Measurements from ENCODE around the gene HSF5. TPM values are rescaled to one million over a fixed set of nuclear protein-coding genes. Genes with fewer than 3 reads are reported as not detected.

The HSF5 gene
- total and polyA plus RNA-seq, 2 of the 13 experiments (the other 11 are each of a cell fraction or from before 2014, with no cell fraction given): not detected

DNA sequence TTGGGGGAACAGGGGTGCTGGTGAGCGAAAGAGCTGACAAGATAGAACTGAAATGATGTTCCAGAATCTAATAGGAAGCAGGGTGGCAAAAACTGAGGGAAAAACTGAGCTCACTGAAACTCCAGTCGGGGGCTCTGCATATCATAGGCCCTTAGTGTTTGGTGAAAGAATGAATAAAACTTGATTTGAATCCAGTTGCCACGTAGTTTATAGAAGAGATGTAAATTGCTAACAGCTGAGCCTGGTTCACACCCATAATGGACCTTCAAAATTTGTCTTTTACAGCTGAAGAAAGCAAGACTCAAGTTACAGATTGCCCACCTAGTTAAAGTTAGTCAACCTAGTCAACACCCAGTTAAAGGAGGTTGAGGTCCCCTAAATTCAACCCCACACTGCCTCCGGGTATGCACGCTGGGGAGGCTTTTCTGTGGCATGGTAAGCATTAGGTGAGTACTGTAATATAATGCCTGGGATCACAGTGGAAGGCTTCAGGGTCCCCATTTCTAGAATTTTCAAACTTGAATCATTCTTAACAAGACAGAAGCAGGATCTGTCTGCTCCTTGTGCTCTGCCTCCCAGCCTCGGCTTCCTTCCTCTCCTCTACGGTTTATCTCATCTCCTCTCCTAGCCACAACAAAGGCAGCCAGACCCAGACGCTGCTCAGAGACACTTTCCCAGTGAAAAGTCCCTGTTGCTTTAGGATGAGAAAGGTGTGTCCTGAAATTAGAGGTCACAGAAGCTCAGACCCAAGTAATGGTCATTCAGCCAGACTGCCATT, 109.3 kb downstream of the HSF5 start:
- Histone ChIP-seq H3K36me3 (replicated peaks in 1 of 2; ENCODE audit: control insufficient read depth in 1 of 2, insufficient read depth in 2 of 2, low read length in 2 of 2) (peaks cover 12 to 23% of the 10 kb centered on the region in 2 experiments), H3K4me2 (ENCODE audit: low read depth, low read length) (no peak overlapping the region; the same call in 1 of the 2 replicates), H2AFZ (ENCODE audit: low read length) (no peak overlapping the region), H3K79me2 (ENCODE audit: insufficient read depth, low read length) (peaks cover 96% of the 10 kb centered on the region), H4K20me1 (ENCODE audit: insufficient read depth, low read length) (no peaks in the 10 kb centered on the region), H3K9ac (ENCODE audit: insufficient read depth, low read depth, low read length) (0 out of 2 replicates have a peak overlapping the region, but pooled peaks have one; percentile 4), H3K4me1 (ENCODE audit: insufficient read depth, low read length) (peaks cover 99% of the 10 kb centered on the region), H3K9me3 (ENCODE audit: low read length) (no peaks in the 10 kb centered on the region), H3K27ac (ENCODE audit: extremely low read length, insufficient read depth, low read length) (peak overlapping the region; percentile 93), H3K27me3 (ENCODE audit: control insufficient read depth in 1 of 2, insufficient read depth in 2 of 2, low read length in 2 of 2) (no peaks in the 10 kb centered on the region), H3K4me3 (replicated peaks in 1 of 3; ENCODE audit: insufficient read depth in 1 of 3, low read depth in 2 of 3, low read length in 3 of 3) (no peak overlapping the region)
- ATAC-seq: no peak
- ChIA-PET POLR2A (interaction anchor here (1.1 to 9.7 kb wide), 6 partner anchors 11 to 36 kb away, joined by 3 to 458 read pairs (median 124); partner anchors contain the start of genes RNF43 and SUPT4H1), CTCF (ENCODE audit: low intra/inter-chr PET ratio, low total read pairs) (no interaction called here)
- no peak for DNase-seq (ENCODE audit: low spot score)
- FAIRE-seq: no peak
- intact Hi-C loops (cut with micrococcal nuclease; ENCODE audit: unreplicated experiment): no loop called here
- BruUV-seq (replicated peaks): no TSS peak
- TF ChIP-seq, protein P1, sequence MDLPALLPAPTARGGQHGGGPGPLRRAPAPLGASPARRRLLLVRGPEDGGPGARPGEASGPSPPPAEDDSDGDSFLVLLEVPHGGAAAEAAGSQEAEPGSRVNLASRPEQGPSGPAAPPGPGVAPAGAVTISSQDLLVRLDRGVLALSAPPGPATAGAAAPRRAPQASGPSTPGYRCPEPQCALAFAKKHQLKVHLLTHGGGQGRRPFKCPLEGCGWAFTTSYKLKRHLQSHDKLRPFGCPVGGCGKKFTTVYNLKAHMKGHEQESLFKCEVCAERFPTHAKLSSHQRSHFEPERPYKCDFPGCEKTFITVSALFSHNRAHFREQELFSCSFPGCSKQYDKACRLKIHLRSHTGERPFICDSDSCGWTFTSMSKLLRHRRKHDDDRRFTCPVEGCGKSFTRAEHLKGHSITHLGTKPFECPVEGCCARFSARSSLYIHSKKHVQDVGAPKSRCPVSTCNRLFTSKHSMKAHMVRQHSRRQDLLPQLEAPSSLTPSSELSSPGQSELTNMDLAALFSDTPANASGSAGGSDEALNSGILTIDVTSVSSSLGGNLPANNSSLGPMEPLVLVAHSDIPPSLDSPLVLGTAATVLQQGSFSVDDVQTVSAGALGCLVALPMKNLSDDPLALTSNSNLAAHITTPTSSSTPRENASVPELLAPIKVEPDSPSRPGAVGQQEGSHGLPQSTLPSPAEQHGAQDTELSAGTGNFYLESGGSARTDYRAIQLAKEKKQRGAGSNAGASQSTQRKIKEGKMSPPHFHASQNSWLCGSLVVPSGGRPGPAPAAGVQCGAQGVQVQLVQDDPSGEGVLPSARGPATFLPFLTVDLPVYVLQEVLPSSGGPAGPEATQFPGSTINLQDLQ (CRISPR knock-in tag; IDR thresholded peaks at IDR 0.05): 0 out of 2 replicates have a peak, but pooled peaks have one; percentile 22
- TF ChIP-seq TAF1 (CRISPR knock-in tag; IDR thresholded peaks at IDR 0.05) (no peak), ZFP36L1 (CRISPR knock-in tag; IDR thresholded peaks at IDR 0.05) (no peak), NR2F1 (CRISPR knock-in tag; IDR thresholded peaks at IDR 0.05) (no peak), ZNF34 (CRISPR knock-in tag; IDR thresholded peaks at IDR 0.05; ENCODE audit: borderline replicate concordance) (no peak), POLR2G (IDR thresholded peaks at IDR 0.05; ENCODE audit: low read depth, low read length) (peak; percentile 38; the same call in 1 of the 2 replicates), ZNF563 (CRISPR knock-in tag; IDR thresholded peaks at IDR 0.05) (no peak), RBFOX2 (IDR thresholded peaks at IDR 0.05; ENCODE audit: low read depth, low read length) (peak; percentile 28; the same call in 1 of the 2 replicates), SALL2 (CRISPR knock-in tag; IDR thresholded peaks at IDR 0.05) (no peak), ZBTB20 (CRISPR knock-in tag; IDR thresholded peaks at IDR 0.05; ENCODE audit: borderline replicate concordance, low read depth) (no peak), AGO2 (optimal IDR thresholded peaks at IDR 0.05; ENCODE audit: low read depth, low read length) (peak; percentile 58)
- TF ChIP-seq, protein P2, sequence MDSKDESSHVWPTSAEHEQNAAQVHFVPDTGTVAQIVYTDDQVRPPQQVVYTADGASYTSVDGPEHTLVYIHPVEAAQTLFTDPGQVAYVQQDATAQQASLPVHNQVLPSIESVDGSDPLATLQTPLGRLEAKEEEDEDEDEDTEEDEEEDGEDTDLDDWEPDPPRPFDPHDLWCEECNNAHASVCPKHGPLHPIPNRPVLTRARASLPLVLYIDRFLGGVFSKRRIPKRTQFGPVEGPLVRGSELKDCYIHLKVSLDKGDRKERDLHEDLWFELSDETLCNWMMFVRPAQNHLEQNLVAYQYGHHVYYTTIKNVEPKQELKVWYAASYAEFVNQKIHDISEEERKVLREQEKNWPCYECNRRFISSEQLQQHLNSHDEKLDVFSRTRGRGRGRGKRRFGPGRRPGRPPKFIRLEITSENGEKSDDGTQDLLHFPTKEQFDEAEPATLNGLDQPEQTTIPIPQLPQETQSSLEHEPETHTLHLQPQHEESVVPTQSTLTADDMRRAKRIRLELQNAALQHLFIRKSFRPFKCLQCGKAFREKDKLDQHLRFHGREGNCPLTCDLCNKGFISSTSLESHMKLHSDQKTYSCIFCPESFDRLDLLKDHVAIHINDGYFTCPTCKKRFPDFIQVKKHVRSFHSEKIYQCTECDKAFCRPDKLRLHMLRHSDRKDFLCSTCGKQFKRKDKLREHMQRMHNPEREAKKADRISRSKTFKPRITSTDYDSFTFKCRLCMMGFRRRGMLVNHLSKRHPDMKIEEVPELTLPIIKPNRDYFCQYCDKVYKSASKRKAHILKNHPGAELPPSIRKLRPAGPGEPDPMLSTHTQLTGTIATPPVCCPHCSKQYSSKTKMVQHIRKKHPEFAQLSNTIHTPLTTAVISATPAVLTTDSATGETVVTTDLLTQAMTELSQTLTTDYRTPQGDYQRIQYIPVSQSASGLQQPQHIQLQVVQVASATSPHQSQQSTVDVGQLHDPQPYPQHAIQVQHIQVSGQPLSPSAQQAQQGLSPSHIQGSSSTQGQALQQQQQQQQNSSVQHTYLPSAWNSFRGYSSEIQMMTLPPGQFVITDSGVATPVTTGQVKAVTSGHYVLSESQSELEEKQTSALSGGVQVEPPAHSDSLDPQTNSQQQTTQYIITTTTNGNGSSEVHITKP (CRISPR knock-in tag; IDR thresholded peaks at IDR 0.05; ENCODE audit: low read depth): no peak
- in situ Hi-C loops (cut with HindIII; ENCODE audit: extremely low pct_ligation_motif_present, low pct_unique_long_range_greater_than_20kb): no loop called here
- 96% methylated on average over 8 of the region's 8 CpGs for WGBS (ENCODE audit: low lambda C conversion rate)

All from HepG2 (cell line).